K562 (cell line): Measurements from ENCODE around the gene TIFAB. TPM values are rescaled to one million over a fixed set of nuclear protein-coding genes. Genes with fewer than 3 reads are reported as not detected.

Source experiments
- CBX3 ChIP-seq, 2 experiments: IDR thresholded peaks; 1 replicate in 1 of 2; 2 replicates in 1 of 2; pipeline ENCODE4 v1.6.1; 2012; ENCODE audit warnings: inconsistent platforms in 2 of 2, low read length in 2 of 2, borderline replicate concordance in 1 of 2, control low read depth in 1 of 2
- GABPA ChIP-seq: fragments of 200-800 bp; sonication (Bioruptor generic); conservative IDR thresholded peaks from 2 replicates; pipeline ENCODE4 v1.6.1; 2016; ENCODE audit warnings: low read depth, missing genetic modification characterization, missing compliant biosample characterization
- HDAC2 ChIP-seq: fragments of 450-650 bp; IDR thresholded peaks from 2 replicates; pipeline ENCODE4 v1.6.1; 2016; ENCODE audit warnings: mild to moderate bottlenecking
- HEY1 ChIP-seq: fragments of 250-450 bp; sonication (Bioruptor Pico); IDR thresholded peaks from 2 replicates; pipeline ENCODE4 v1.5.0; 2020; ENCODE audit warnings: mild to moderate bottlenecking, moderate library complexity, borderline replicate concordance
- HNRNPK ChIP-seq: fragments of 200-400 bp; formaldehyde crosslinking; IDR thresholded peaks from one replicate; pipeline ENCODE4 v1.6.1; 2018; ENCODE audit warnings: mild to moderate bottlenecking, low read depth, low read length; ENCODE audit not compliant: poor library complexity, severe bottlenecking
- MECOM ChIP-seq: fragments of 250-450 bp; sonication (Bioruptor Pico); IDR thresholded peaks from 2 replicates; pipeline ENCODE4 v1.8.0; 2022; ENCODE audit warnings: inconsistent platforms
- MED1 ChIP-seq: sonication (generic); formaldehyde crosslinking; IDR thresholded peaks from 2 replicates; pipeline ENCODE4 v1.8.1; 2023; ENCODE audit warnings: missing genetic modification reagents, borderline replicate concordance
- NFYB ChIP-seq: IDR thresholded peaks from 2 replicates; pipeline ENCODE4 v1.6.1; 2011; ENCODE audit warnings: mild to moderate bottlenecking, moderate library complexity; ENCODE audit not compliant: insufficient read length; ENCODE audit errors: extremely low read depth
- PCBP1 ChIP-seq: fragments of 200-400 bp; formaldehyde crosslinking; IDR thresholded peaks from 2 replicates; pipeline ENCODE4 v1.6.1; 2018; ENCODE audit warnings: mild to moderate bottlenecking, low read depth, low read length; ENCODE audit not compliant: poor library complexity, severe bottlenecking
- RB1 ChIP-seq: fragments of 450-650 bp; IDR thresholded peaks from 2 replicates; pipeline ENCODE4 v1.6.1; 2017; ENCODE audit warnings: low read depth, mild to moderate bottlenecking
- RFX7 ChIP-seq: fragments of 250-450 bp; sonication (Bioruptor Pico); IDR thresholded peaks from 2 replicates; pipeline ENCODE4 v1.5.1; 2021; ENCODE audit warnings: mild to moderate bottlenecking
- SMAD2 ChIP-seq: fragments of 150-350 bp; IDR thresholded peaks from 2 replicates; pipeline ENCODE4 v1.6.1; 2014; ENCODE audit warnings: low read depth, mild to moderate bottlenecking, low read length
- TCF3 ChIP-seq: sonication (generic); formaldehyde crosslinking; IDR thresholded peaks from 2 replicates; pipeline ENCODE4 v1.4.0; 2020; ENCODE audit warnings: mild to moderate bottlenecking, missing genetic modification reagents
- ZNF165 ChIP-seq: fragments of 250-450 bp; sonication (Bioruptor Pico); IDR thresholded peaks from 2 replicates; pipeline ENCODE4 v1.4.0; 2020; ENCODE audit warnings: borderline replicate concordance
- ZNF785 ChIP-seq: fragments of 250-450 bp; sonication (Bioruptor Pico); IDR thresholded peaks from 2 replicates; pipeline ENCODE4 v1.4.0; 2020; ENCODE audit warnings: mild to moderate bottlenecking
- polyA plus RNA-seq, 8 experiments: library from polyadenylated mRNA; depleted of rRNA in 4 of 8; stranded (reverse) in 5 of 8; unstranded in 3 of 8; fragments of >200 nt; fragmentation: Nextera tagmentation in 2 of 8; fragmentation: Illumina TruSeq in 1 of 8; extraction: Ambion mirVana in 2 of 8; extraction: Trizol in 1 of 8; gene quantifications; 2 replicates each; pipeline versions ENCODE4 v1.2.1 to v1.2.3, GENCODE V29; 2011 to 2014; ENCODE audit warnings: inconsistent platforms in 1 of 8, missing spikeins in 1 of 8
- total RNA-seq, 7 experiments: library from RNA; depleted of rRNA in 6 of 7; stranded (reverse); fragments of >200 nt in 6 of 7; fragmentation: Illumina TruSeq in 2 of 7; extraction: Trizol in 2 of 7; gene quantifications; 2 replicates each; pipeline versions ENCODE4 v1.2.1 to v1.2.3, GENCODE V29; 2011 to 2021; ENCODE audit warnings: low replicate concordance in 1 of 7
- TF ChIP-seq, protein P1 (sequence below): sonication (generic); formaldehyde crosslinking; IDR thresholded peaks from 2 replicates; pipeline ENCODE4 v1.8.1; 2023; ENCODE audit warnings: mild to moderate bottlenecking, missing genetic modification reagents
- TF ChIP-seq, protein P2 (sequence below): sonication (generic); formaldehyde crosslinking; IDR thresholded peaks from 2 replicates; pipeline ENCODE4 v1.8.0; 2022; ENCODE audit warnings: missing genetic modification reagents, mild to moderate bottlenecking, moderate library complexity, borderline replicate concordance
- TF ChIP-seq, protein P3 (sequence below): sonication (generic); formaldehyde crosslinking; IDR thresholded peaks from 2 replicates; pipeline ENCODE4 v1.8.0; 2023; ENCODE audit warnings: mild to moderate bottlenecking, missing genetic modification reagents
- TF ChIP-seq, protein P4 (sequence below): fragments of 450-650 bp; IDR thresholded peaks from 2 replicates; pipeline ENCODE4 v1.7.1; 2018; ENCODE audit warnings: mild to moderate bottlenecking, low read depth; ENCODE audit not compliant: partially characterized antibody

The TIFAB gene
- total and polyA plus RNA-seq, 9 of the 15 experiments (the other 6 are each of a cell fraction or from before 2014, with no cell fraction given), result not detected

DNA sequence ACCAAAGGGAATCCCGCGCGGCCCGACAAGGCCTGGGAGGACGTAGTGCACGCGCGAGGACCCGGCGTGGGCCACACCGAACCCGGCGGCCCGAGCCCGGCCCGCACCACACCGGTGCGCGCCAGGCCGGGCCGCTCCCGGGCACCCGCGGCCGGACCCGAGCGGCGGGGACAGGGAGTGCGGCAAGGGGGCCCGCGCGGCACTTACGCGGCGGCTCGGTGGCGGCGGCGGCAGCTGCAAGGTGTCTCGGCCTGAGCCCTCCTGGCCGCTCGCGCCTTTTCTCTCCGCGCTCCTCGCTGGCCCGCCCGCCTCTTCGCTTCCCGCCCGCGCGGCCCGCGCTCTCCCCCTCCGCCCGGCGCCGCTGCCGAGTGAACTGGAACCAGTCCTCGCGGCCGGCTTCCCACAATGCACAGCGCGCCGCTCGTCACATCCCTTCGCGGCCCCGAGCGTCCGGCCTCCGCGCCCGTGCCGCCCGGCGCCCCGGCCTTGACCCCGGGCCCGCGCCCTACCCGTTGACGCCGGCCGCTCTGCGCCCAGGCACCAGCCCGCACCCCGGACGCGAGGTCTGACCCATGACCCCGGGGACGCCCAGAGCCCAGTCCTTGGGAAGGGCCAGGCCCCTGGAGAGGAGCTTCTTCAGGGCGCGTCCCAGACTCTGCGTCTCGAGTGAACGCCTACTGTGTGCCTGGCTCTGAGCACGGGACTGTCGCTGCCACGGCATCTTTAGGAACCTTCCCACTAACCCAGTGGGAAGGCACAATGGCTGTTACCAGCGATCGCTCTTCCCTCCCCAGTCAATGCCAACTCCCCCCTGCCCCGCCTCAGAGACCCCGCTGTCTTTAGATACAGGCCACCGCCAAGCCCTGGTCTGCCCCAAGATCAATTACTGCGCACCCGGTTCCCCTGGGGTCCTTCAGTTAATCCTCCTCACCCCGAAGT, 53.0 kb downstream of the TIFAB start, which contains the start of gene MACROH2A1 (continued):
- TF ChIP-seq ZNF785, result no peak
- TF ChIP-seq, protein P1, sequence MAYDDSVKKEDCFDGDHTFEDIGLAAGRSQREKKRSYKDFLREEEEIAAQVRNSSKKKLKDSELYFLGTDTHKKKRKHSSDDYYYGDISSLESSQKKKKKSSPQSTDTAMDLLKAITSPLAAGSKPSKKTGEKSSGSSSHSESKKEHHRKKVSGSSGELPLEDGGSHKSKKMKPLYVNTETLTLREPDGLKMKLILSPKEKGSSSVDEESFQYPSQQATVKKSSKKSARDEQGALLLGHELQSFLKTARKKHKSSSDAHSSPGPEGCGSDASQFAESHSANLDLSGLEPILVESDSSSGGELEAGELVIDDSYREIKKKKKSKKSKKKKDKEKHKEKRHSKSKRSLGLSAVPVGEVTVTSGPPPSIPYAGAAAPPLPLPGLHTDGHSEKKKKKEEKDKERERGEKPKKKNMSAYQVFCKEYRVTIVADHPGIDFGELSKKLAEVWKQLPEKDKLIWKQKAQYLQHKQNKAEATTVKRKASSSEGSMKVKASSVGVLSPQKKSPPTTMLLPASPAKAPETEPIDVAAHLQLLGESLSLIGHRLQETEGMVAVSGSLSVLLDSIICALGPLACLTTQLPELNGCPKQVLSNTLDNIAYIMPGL, result no peak; the same call in 1 of the 2 replicates
- TF ChIP-seq MECOM, result no peak
- peak; percentile 92 for TF ChIP-seq GABPA (tag)
- TF ChIP-seq HEY1 (CRISPR knock-in tag), result no peak
- no peak for TF ChIP-seq ZNF165 (CRISPR knock-in tag)
- TF ChIP-seq, protein P2, sequence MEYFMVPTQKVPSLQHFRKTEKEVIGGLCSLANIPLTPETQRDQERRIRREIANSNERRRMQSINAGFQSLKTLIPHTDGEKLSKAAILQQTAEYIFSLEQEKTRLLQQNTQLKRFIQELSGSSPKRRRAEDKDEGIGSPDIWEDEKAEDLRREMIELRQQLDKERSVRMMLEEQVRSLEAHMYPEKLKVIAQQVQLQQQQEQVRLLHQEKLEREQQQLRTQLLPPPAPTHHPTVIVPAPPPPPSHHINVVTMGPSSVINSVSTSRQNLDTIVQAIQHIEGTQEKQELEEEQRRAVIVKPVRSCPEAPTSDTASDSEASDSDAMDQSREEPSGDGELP, result peak; percentile 29; the same call in 1 of the 2 replicates
- TF ChIP-seq MED1 (CRISPR knock-in tag), result no peak
- no peak for TF ChIP-seq TCF3 (CRISPR knock-in tag)
- TF ChIP-seq CBX3 (IDR thresholded peaks at IDR 0.05; ENCODE audit: borderline replicate concordance in 1 of 2, low read length in 2 of 2), result no peak
- TF ChIP-seq RB1, result peak; percentile 94
- TF ChIP-seq, protein P3, sequence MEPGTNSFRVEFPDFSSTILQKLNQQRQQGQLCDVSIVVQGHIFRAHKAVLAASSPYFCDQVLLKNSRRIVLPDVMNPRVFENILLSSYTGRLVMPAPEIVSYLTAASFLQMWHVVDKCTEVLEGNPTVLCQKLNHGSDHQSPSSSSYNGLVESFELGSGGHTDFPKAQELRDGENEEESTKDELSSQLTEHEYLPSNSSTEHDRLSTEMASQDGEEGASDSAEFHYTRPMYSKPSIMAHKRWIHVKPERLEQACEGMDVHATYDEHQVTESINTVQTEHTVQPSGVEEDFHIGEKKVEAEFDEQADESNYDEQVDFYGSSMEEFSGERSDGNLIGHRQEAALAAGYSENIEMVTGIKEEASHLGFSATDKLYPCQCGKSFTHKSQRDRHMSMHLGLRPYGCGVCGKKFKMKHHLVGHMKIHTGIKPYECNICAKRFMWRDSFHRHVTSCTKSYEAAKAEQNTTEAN (CRISPR knock-in tag), result no peak
- TF ChIP-seq, protein P4, sequence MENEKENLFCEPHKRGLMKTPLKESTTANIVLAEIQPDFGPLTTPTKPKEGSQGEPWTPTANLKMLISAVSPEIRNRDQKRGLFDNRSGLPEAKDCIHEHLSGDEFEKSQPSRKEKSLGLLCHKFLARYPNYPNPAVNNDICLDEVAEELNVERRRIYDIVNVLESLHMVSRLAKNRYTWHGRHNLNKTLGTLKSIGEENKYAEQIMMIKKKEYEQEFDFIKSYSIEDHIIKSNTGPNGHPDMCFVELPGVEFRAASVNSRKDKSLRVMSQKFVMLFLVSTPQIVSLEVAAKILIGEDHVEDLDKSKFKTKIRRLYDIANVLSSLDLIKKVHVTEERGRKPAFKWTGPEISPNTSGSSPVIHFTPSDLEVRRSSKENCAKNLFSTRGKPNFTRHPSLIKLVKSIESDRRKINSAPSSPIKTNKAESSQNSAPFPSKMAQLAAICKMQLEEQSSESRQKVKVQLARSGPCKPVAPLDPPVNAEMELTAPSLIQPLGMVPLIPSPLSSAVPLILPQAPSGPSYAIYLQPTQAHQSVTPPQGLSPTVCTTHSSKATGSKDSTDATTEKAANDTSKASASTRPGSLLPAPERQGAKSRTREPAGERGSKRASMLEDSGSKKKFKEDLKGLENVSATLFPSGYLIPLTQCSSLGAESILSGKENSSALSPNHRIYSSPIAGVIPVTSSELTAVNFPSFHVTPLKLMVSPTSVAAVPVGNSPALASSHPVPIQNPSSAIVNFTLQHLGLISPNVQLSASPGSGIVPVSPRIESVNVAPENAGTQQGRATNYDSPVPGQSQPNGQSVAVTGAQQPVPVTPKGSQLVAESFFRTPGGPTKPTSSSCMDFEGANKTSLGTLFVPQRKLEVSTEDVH, result no peak
- TF ChIP-seq NFYB, result no peak
- no peak for TF ChIP-seq HDAC2
- no peak for TF ChIP-seq SMAD2
- no peak for TF ChIP-seq PCBP1
- TF ChIP-seq HNRNPK, result no peak
- no peak for TF ChIP-seq RFX7 (CRISPR knock-in tag)
